ENCODE data around the gene ZFAND2A.
"Not testable (repeated sequence)": the region's sequence is repeated elsewhere in the genome, so short reads cannot be mapped to it uniquely, and the experiment has no call there.

The ZFAND2A gene

DNA sequence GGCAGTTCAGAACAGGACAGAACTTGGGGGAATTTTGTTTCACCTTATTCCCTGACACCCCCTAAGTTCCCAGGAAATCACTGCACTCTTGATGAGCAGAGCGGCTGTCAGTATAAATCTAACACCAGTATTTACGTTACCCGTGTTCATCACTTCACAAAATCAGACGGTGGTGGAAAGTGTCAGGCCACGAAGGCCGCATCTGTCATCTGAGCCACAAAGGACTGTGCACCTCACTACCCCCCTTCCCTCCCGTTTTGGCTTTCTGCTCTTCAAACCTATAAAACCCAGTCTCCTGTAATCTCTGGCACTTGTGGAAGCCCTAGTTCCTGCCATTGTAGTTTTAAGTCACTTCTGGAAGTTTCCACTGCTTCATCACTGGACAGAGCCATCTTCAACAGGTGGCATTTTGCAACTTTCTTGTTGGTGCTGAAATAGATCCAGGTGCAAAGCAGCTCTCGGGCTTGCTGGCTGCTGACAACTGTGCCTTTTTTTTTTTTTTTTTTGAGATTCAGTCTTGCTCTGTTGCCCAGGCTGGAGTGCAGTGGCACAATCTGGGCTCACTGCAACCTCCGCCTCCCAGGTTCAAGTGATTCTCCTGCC lies 9.5 kb downstream of the ZFAND2A start:
- DNase-seq, result no peak

DNA sequence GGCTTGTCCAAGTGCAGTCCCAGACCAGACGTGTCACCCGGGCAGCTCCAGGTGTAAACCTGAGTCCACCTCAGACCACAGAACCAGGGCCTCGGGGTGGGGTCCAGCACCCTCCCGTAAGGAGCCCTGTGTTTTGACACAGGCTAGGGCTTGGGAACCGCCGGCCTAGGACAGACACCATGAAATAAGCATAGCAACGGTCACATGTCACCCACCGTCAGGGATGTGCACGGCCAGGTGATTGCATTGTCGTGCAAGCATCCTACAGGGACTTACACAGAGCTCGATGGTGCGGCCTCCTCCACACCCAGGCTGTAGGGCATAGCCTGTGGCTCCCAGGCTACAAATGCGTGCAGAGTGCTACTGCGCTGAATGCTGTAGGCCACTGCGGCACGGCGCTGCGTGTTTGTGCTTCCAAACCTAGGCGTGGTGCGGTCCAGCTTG lies 10.6 kb downstream of the ZFAND2A start:
- DNase-seq, result no peak

GRCh38 chr7:1147873-1148272 lies 12.1 kb downstream of the ZFAND2A start:
- not testable (repeated sequence) for DNase-seq

DNA sequence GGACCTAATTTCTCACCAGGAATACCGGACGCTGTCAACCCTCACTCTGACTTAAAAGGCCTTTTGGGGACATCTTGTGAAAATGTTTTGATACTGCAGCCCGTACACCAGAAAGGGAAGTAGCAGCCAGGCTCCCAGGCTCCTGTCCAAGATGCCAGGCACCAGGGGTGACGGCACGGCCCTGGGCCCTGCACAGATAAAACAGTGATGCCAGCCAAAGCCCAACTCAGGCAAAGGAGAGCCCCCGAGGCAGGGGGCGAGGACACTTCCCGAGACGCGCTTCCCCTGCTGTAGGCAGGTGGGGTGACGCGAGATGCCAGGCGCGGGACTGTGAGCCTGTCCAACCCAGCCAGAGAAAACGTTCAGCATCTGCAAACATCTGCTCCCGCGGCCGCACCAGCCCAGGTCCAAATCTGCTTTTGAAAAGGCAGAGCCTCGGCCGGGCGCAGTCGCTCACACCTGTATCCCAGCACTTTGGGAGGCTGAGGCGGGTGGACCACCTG lies 15.7 kb downstream of the ZFAND2A start:
- no peak for DNase-seq

DNA sequence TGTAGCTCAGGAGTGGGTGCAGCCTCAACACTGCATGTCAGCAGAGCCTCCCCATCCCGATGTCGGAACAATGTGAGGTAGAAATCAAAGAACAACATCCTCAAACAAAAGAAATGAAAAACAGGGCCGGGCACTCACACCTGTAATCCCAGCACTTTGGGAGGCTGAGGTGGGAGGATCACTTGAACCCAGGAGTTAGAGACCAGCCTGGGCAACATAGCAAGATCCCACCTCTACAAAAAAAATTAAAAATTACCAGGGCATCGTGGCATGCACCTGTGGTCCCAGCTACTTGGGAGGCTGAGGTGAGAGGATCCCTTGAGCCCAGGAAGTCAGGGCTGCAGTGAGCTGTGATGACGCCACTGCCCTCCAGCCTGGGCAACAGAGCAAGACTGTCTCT lies 17.0 kb downstream of the ZFAND2A start:
- DNase-seq, result not testable (repeated sequence)

- no peak for DNase-seq
Measured at GRCh38 chr7:1142051-1142635, 17.9 kb downstream of the ZFAND2A start.

GRCh38 chr7:1141651-1142050 lies 18.3 kb downstream of the ZFAND2A start:
- DNase-seq, result no peak

- no peak for DNase-seq
Measured at GRCh38 chr7:1140476-1141104, 19.4 kb downstream of the ZFAND2A start.

GRCh38 chr7:1137517-1138167 lies 22.4 kb downstream of the ZFAND2A start:
- DNase-seq, result peak in 1 of 5 donors; percentile 10

DNA sequence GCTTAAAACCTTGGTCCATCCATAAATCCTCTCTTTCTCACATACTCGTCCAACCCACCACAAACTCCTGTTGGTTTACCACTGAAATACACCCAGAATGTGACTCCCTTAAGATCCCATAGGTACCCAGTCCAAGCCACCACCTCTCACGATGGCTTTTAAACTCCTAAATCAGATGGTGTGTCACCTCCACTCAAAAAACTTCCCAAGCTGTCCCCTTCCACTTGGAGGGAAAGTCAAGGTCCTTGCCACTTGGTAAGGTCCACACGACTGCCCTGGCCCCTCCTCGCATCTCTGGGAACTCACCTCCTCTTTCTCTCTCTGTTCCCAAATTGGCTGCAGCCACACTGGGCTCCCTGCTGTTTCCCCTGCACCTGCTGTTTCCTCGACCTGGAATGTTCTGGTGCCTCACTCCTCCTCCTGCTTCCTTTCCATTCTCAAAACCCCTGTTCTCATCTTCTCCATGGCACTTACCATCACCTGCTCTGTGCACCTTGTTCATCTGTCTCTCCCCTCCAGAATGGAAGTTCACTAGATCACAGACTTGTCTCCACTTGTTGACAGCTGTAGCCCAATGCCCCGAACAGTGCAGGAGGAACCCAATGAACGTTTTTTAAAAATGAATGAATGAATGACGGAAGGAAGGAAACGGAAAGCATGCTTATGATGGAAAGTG lies 23.0 kb downstream of the ZFAND2A start:
- peak in 1 of 5 donors; percentile 14 for DNase-seq

GRCh38 chr7:1134951-1135350 lies 25.0 kb downstream of the ZFAND2A start:
- no peak for DNase-seq

- no peak for DNase-seq
Measured at GRCh38 chr7:1131471-1132265, 28.3 kb downstream of the ZFAND2A start.

DNA sequence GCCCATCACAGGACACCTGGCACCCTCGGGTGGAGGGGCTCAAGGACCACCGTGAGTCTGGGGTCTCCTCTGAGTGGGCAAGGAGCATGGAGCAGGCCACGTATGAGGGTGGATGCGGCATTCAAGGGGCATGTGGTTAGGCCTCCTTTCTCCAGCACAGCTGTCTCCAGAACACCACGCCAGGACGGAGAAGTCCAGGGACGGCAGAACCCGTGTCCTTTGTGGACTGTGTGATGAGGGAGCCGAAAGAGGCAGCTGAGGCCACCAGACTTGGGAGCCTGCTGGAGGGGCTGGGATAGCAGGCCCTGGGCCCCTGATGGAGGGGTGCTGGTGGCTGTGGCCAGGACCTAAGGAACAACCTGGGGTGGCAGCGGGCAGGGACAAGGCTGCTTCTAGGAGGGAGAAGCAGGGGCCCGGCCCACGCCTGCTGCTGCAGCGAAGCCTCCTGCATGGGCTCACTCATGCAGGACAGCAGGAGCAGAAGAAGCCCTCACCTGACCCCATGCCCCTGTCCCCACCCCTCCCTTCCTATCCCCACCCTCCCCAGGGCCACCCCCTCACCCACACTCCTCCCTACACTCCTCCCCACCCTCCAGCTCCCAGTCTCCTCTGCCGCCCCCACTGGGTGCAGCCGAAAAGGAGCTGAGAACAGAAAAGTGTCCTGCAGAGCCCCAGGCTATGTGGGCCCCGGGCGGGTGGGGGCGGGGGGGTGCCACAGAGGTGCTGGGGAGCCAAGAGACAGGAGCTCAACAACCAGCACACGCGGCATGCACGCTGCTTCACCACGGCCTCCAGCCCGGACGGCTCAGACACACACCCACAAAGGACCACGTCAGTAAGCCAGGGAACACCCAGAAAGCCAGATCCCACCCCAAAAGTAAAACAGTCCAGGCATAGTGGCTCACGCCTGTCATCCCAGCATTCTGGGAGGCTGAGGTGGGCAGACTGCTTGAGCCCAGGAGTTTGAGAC lies 29.7 kb downstream of the ZFAND2A start:
- DNase-seq, result no peak

- DNase-seq, result no peak
Measured at GRCh38 chr7:1129431-1129830, 30.6 kb downstream of the ZFAND2A start.

- no peak for DNase-seq
Measured at GRCh38 chr7:1127001-1127400, 33.0 kb downstream of the ZFAND2A start.

- DNase-seq, result no peak
Measured at GRCh38 chr7:1125603-1125969, 34.4 kb downstream of the ZFAND2A start.

DNA sequence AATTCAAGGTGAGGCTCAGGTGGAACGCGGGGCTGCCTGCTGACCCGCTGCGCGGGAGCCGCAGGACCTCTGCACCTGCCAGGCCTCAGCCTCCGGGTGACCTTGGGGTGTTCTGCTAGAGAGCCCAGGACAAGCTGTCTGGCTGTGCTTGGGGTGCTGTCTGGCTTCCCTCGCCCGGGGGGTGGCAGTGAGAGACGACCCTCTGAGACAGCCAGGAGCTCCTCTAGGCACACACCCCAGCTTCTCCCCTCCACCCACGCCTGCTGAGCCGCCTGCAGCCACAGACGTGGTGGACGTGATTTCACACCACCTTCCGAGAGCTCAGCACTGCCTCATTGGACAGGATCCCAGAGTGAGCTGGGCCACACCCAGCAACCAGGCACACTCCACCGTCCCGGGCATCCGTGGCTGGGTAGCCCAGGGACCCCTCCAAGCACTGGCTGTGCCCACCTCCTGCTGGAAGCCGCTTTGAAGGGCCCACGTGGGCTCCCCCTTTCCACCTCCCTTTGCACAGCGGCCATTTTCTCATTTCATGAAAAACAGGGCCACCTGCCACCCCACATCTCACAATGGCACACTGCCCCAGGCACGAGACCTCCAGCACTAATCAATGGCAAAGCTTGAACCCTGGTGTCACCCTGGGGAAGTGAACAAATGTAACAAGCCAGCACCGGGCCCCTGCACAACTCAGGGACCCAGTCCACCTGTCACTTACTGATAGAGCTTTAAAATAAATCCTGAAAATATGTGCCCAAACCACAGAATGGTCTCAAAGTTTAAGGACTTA lies 35.0 kb downstream of the ZFAND2A start:
- no peak for DNase-seq

- no peak for DNase-seq
Measured at GRCh38 chr7:1124164-1124563, 35.8 kb downstream of the ZFAND2A start.

DNA sequence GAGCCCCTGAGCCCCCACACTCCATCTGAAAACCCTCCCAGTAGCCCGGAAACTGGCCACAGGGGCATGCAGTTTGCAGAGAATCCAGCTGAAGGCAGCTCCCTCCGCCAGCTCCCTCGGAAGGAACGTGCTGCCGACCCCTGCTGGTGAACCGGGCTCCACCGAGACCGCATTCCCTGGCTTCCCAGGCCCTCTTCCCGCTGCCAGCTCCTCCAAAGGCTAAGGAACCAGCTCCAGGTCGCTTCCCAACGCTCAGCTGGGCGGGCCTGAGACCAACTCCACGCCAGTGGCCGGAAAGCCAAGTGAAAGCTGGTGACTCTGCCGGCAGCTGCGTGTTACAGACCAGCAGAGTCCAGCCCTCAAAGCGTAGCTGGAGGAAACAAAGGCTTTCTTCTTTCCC lies 36.3 kb downstream of the ZFAND2A start:
- DNase-seq, result no peak

DNA sequence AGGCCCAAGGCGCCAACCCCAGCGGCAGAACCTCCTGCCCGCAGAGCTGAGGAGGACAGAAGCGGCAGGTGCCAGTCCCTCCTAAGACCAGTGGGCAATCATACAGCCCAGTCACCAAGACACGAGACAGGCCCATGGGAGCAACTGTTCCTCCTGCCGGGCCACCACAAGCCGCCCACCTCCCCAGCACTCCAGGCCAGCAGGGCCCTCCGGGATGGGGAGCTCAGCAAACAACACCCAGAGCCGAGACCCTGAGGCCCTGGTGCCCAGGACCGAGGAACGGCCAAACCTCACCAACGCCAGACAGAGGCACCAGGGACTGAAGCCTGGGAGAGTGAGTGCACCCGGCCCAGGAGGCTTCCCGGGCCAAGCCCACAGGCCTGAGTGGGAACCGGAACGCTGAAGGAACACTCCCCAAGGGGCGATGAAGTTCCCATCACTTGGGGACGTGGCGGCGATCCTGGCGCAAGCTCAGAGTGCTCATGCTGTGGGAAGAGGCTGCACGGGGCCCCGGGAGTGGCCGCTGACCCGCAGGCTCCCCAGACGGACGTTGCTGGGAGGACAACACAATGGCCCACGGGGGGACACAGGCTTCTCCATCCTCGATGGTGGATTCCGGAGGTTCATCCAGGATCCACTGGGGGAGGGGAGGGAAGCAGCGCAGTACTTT lies 37.0 kb downstream of the ZFAND2A start:
- no peak for DNase-seq
